GM21529 (cell line): ENCODE data around the gene PTPRO.

Experiments used
- ATAC-seq: cut with Tn5 transposase; IDR thresholded peaks from one replicate; pipeline ENCODE4 v1.9.1; 2021; ENCODE audit not compliant: unreplicated experiment

The PTPRO gene

DNA sequence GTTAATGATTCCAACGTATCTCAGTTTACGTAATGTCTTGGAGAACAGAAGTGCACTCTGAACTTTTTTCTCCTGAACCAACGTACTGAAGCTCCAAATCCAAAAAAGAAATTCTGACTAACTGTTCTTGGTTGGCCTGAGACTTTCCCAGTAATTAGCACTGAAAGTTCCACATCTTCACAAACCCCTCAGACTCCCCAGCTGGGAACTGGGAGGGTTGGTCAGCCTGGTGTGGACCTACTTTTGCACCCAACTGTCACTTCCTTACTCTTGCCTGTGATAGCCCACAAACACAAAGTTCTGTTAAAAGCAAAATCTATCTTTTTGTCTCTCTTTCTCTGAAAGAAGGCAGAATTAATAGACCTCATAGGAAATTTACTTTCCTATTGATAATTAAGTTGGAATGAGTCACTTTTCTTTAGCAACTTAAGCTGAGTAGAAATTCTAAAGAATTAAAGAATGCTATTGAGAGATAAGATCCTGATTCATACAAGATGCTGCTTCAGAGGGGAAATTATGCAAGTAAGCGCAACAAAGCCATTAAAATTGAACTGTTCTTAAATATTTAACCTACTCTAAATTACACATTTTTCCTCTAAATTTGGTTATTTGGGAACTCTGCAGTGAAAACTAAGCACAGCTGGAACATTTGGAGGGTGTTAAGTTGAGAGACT is 311.8 kb downstream of the PTPRO start:
- no peak for ATAC-seq

DNA sequence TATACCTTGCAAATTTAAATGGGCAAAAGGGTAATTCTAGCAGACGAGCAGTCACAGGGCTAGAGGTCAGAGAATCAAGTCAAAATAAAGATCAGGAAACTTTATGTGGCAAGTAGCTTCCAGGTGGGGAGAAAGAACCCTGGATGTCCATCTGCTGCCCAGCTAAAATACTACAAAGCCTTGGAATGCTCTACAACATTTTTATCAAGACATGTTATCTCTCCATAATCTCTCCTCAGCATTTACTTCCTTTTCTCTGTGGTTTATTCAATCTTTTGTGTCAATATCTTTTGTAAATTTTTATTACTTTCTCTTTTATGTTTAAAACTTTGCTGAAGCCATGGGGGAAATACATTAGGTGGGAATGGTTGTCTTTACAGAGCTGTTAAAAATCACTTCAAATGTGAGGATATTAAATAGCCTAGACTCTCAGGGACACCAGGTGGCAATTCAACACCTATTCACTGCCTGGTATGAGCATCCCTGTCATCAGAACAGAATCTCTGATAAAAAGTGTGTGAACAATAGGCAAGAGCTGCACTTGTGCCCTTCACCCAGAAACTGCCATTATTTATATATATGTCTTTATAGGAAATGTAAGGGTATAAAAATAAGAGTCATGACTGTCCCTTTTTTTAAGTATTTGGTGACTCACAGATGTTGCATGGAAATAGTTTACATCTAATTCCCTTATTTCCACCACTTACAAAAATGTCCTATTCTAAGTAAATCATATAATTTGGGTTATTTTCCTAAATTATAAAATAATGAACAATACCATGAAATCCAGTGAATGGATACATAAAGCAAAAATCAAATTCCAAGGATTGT is 314.0 kb downstream of the PTPRO start:
- no peak for ATAC-seq

DNA sequence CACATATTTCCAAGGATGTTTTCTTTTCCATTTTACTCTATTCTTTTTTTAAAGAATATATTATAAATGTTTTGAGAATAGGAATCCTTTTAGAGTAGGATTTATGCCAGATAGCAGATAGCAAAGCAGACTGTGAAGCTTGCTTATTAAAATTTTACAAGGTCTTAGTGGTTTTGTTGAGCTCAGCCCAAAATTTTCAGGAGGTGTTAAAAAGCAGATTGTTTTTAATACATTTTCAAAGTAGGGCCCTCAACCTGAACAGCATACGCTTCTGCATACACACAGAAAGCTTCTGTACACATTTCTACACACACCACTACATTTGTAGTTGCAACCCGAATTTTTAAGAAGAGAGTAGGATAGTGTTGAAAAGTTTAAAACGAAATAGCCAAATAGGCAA is 315.9 kb downstream of the PTPRO start:
- ATAC-seq: no peak

DNA sequence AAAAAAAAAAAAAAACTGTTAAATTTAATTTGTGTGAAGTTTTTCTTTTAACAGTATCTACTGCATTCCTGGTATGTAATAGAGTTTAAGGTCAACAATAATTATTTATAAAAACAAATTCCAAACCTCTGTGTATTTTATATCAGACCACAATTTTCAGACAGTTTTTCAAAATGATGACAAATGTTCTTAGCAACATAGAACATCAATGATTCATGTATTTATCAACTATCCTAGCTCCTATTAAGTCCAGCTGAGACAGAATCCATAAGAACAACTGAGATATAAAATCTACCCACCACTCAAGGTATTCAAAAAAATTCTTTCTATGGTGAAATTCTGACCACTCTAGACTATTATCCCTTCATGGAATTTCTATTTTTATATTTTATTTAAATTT is 322.4 kb downstream of the PTPRO start:
- no peak for ATAC-seq

DNA sequence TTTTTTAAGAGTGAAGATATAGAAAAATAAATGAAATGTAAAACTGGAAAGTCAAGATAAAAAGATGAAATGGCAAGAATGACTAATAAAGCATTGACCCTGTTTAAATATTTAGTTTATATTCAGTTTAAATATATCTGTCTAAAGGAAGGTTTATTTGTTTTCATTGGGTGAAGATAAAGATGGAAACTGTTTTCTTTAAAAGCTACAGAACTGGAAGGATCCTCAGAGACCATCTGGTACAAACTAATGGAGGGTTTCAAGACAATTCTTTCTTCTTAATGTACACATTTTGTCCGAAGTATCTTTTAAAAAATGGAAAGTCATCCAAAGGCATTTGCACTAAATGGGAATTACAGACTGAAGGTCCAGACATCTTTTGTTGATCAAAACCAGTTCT is 324.3 kb downstream of the PTPRO start:
- ATAC-seq: no peak
